ENCODE measurements around the gene BCL2. TPM values are rescaled to one million over a fixed set of nuclear protein-coding genes. Genes with fewer than 3 reads are reported as not detected.

Gene BCL2
- total RNA-seq, 1 experiment from 2014 or later, result 1.3 TPM

DNA sequence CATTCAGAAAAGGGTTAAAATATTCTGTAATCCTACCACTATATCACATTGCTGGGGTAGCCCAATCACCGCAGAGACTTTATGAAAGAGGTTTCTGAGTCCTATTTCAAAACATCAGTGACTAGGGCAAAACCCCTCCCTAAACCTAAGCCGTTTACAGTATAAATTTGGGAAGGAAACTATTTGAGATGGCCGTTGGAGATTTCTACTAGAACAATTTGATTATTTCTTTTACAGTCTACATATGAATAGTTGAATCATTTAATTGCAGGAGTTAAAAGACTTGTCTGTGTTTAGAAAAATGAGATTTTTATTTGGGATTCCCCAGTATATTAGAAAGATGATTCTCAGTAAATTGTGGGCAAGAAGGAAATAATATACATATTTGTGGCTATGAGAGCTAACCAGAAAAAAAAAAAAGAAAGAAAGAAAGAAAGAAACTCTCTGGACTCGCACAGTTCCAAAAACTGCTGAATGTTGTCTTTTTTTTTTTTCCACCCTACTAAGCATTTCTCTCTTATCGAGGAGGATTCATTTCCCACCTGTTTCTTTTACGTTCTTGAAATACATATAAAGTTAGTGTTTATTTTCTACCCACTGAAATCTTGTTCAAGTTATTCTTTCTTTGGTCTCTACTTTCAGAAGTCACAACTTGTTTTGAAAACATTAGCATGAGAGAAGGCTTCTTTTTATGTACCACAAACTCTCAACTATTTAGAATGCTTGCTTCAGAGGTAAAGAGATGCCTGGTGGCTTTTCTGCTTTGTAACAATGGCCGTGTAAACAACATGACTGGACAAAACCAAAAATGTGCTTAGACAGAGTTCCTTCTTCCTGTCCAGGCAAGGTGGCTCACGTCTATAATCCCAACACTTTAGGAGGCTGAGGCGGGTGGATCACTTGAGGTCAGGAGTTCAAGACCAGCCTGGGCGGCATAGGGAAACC, 65.9 kb downstream of the BCL2 start:
- Histone ChIP-seq H3K14ac (ENCODE audit: insufficient read depth, low read length) (no peak overlapping the region), H2BK12ac (ENCODE audit: insufficient read length, low read depth, low read length) (no peak overlapping the region), H3K79me1 (ENCODE audit: insufficient read depth, low read depth, low read length, poor library complexity, severe bottlenecking) (no peaks in the 10 kb centered on the region), H4K91ac (ENCODE audit: insufficient read length, low read depth, low read length) (no peak overlapping the region), H4K5ac (ENCODE audit: insufficient read length, low read depth, low read length) (no peak overlapping the region), H3K56ac (ENCODE audit: insufficient read length, low read depth, low read length) (no peak overlapping the region), H3K23ac (ENCODE audit: insufficient read length, low read depth, low read length) (no peak overlapping the region), H3K9me3 (ENCODE audit: control insufficient read depth, low read depth, low read length) (no peaks in the 10 kb centered on the region), H3K27me3 (ENCODE audit: insufficient read depth, low read length) (no peaks in the 10 kb centered on the region), H3T11ph (ENCODE audit: low read length) (no peak overlapping the region), H3K4me1 (ENCODE audit: insufficient read depth, low read length) (no peaks in the 10 kb centered on the region), H3K27ac (ENCODE audit: insufficient read length, low read depth, low read length) (no peak overlapping the region), H3K4ac (ENCODE audit: low read depth, low read length) (no peak overlapping the region), H2BK120ac (ENCODE audit: low read depth, low read length, poor library complexity, severe bottlenecking) (no peak overlapping the region), H2BK5ac (ENCODE audit: insufficient read length, low read length) (no peak overlapping the region), H4K20me1 (ENCODE audit: control insufficient read depth, insufficient read depth, insufficient read length) (no peaks in the 10 kb centered on the region), H3K9ac (ENCODE audit: extremely low read depth, insufficient read length, low read length) (no peak overlapping the region), H2BK20ac (ENCODE audit: low read depth, low read length, poor library complexity, severe bottlenecking) (no peak overlapping the region), H3K79me2 (ENCODE audit: insufficient read depth, low read length) (no peaks in the 10 kb centered on the region), H3K4me2 (ENCODE audit: insufficient read depth, insufficient read length, low read length) (no peak overlapping the region), H3K23me2 (ENCODE audit: insufficient read length, low read depth, low read length, poor library complexity, severe bottlenecking) (no peaks in the 10 kb centered on the region), H3K18ac (ENCODE audit: insufficient read length, low read depth, low read length) (no peak overlapping the region), H4K8ac (replicated peaks; ENCODE audit: insufficient read length, low read depth, low read length) (no peak overlapping the region), H2BK15ac (ENCODE audit: low read depth, low read length) (no peak overlapping the region), H2AK5ac (ENCODE audit: insufficient read length, low read length) (no peak overlapping the region), H2AFZ (ENCODE audit: low read length) (no peak overlapping the region)
- H3K4me3 Mint-ChIP-seq, result no peak overlapping the region
- peaks cover 4 to 7% of the 10 kb centered on the region in 2 experiments; a peak in 2 of 4 replicates for H3K4me1 Mint-ChIP-seq
- H3K27me3 Mint-ChIP-seq (ENCODE audit: low read depth), result 0 out of 2 replicates have a peak, but pooled peaks cover 3% of the 10 kb centered on the region
- no CpG with 5 or more reads among the region's 10 CpGs for WGBS (ENCODE audit: extremely low coverage, insufficient read length, low lambda C conversion rate)
- TF ChIP-seq, protein P1, sequence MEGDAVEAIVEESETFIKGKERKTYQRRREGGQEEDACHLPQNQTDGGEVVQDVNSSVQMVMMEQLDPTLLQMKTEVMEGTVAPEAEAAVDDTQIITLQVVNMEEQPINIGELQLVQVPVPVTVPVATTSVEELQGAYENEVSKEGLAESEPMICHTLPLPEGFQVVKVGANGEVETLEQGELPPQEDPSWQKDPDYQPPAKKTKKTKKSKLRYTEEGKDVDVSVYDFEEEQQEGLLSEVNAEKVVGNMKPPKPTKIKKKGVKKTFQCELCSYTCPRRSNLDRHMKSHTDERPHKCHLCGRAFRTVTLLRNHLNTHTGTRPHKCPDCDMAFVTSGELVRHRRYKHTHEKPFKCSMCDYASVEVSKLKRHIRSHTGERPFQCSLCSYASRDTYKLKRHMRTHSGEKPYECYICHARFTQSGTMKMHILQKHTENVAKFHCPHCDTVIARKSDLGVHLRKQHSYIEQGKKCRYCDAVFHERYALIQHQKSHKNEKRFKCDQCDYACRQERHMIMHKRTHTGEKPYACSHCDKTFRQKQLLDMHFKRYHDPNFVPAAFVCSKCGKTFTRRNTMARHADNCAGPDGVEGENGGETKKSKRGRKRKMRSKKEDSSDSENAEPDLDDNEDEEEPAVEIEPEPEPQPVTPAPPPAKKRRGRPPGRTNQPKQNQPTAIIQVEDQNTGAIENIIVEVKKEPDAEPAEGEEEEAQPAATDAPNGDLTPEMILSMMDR (conservative IDR thresholded peaks at IDR 0.05), result no peak
- H3K9me3 Mint-ChIP-seq, result peaks cover 3 to 4% of the 10 kb centered on the region in 2 experiments; a peak in 2 of 5 replicates
- DNase-seq, result no peak
- H3K27ac Mint-ChIP-seq, result no peak overlapping the region
- H3K36me3 Mint-ChIP-seq (ENCODE audit: insufficient read depth in 1 of 3, low read depth in 3 of 3), result peaks cover 0 to 4% (median 0%) of the 10 kb centered on the region in 3 experiments; a peak in 2 of 7 replicates

Measured in H9 (cell line).